GM12875 (cell line): ENCODE results near the gene GHRHR.

Experiments used
- H3K4me3 ChIP-seq: one replicate; pipeline ENCODE4 v1.5.1; 2011; ENCODE audit warnings: low read depth, low read length, control low read depth
- CTCF ChIP-seq: IDR thresholded peaks from 2 replicates; pipeline ENCODE4 v1.5.1; 2011; ENCODE audit warnings: low read depth, mild to moderate bottlenecking, control low read depth, inconsistent platforms, low read length, moderate library complexity, borderline replicate concordance; ENCODE audit not compliant: insufficient read depth

GHRHR gene

GRCh38 chr7:30965883-30966282 lies 2.1 kb downstream of the GHRHR start:
- H3K4me3 ChIP-seq: no peak overlapping the region
- no peak for TF ChIP-seq CTCF

GRCh38 chr7:30968294-30968693 lies 4.5 kb downstream of the GHRHR start:
- no peak overlapping the region for H3K4me3 ChIP-seq
- TF ChIP-seq CTCF: no peak

- TF ChIP-seq CTCF: no peak
- H3K4me3 ChIP-seq: no peak overlapping the region
Measured at GRCh38 chr7:30968747-30969603, 5.2 kb downstream of the GHRHR start.

GRCh38 chr7:30969604-30969970 lies 5.8 kb downstream of the GHRHR start:
- TF ChIP-seq CTCF: no peak
- no peak overlapping the region for H3K4me3 ChIP-seq

- TF ChIP-seq CTCF: no peak
- no peak overlapping the region for H3K4me3 ChIP-seq
Measured at GRCh38 chr7:30970074-30970473, 6.3 kb downstream of the GHRHR start.

GRCh38 chr7:30970594-30971094 lies 6.9 kb downstream of the GHRHR start:
- no peak overlapping the region for H3K4me3 ChIP-seq
- TF ChIP-seq CTCF: no peak

- TF ChIP-seq CTCF: no peak
Measured at GRCh38 chr7:30971440-30971839, 7.7 kb downstream of the GHRHR start.

More at GRCh38 chr7:30971440-30971839, 7.7 kb downstream of the GHRHR start:
- H3K4me3 ChIP-seq: no peak overlapping the region
